Chondrocyte (in vitro differentiated cells): Measurements from ENCODE around the gene ZDHHC7. TPM values are rescaled to one million over a fixed set of nuclear protein-coding genes. Genes with fewer than 3 reads are reported as not detected.

ENCODE experiments used
- DNase-seq: peaks from one replicate; pipeline ENCODE4 v3.0.0; 2021; ENCODE audit warnings: mixed read lengths, low spot score
- H3K27ac Mint-ChIP-seq: one replicate; pipeline ENCODE4 v1.8.0; 2021; ENCODE audit warnings: mild to moderate bottlenecking, moderate library complexity, mixed read lengths; ENCODE audit not compliant: unreplicated experiment
- H3K27me3 Mint-ChIP-seq: 2 replicates; pipeline ENCODE4 v1.8.0; 2021; ENCODE audit warnings: low read depth, mixed read lengths
- H3K36me3 Mint-ChIP-seq: 2 replicates; pipeline ENCODE4 v1.8.0; 2021; ENCODE audit warnings: low read depth, mixed read lengths
- H3K4me1 Mint-ChIP-seq: 2 replicates; pipeline ENCODE4 v1.8.0; 2021; ENCODE audit warnings: low read depth, mild to moderate bottlenecking, mixed read lengths
- H3K4me3 Mint-ChIP-seq: one replicate; pipeline ENCODE4 v1.8.0; 2021; ENCODE audit warnings: mild to moderate bottlenecking, moderate library complexity, mixed read lengths; ENCODE audit not compliant: unreplicated experiment
- H3K9me3 Mint-ChIP-seq: 2 replicates; pipeline ENCODE4 v1.8.0; 2021; ENCODE audit warnings: low read depth, mixed read lengths
- total RNA-seq: library from RNA; stranded (reverse); gene quantifications from 3 replicates; pipeline ENCODE4 v1.2.1, GENCODE V29; 2021
- TF ChIP-seq, protein P1 (sequence below): fragments of 200-600 bp; sonication (generic); IDR thresholded peaks from 2 replicates; pipeline ENCODE4 v1.5.0; 2021; ENCODE audit warnings: antibody characterized with exemption, mild to moderate bottlenecking, moderate library complexity

Gene ZDHHC7
- total RNA-seq, 1 donor from 2014 or later, result 50.2 TPM

DNA sequence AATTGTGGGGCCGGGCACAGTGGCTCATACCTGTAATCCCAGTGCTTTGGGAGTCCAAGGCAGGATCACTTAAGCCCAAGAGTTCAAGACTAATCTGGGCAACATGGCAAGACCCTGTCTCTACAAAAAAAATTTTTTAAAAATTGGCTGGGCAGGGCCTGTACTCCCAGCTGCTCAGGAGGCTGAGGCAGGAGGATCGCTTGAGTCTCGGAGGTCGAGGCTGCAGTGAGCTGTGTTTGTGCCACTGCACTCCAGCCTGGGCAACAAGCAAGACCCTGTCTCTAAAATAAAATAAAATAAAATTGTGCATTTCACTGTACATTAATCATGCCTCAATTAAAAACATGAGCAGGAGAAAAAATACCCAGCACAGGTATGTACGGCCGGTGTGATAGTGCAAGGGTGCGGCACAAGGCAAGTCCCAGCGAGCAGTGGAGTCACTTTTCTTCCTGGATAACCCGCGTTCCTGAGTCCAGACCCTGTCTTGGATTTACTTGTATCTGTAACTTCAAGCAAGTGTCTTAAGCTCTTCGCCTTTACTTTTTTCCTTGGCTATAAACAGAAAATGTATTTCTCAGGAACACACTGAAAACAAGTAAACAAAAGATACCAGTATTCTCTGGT lies 11.4 kb downstream of the ZDHHC7 start:
- DNase-seq, result no peak
- H3K4me1 Mint-ChIP-seq, result peaks cover 82% of the 10 kb centered on the region
- no peak overlapping the region for H3K4me3 Mint-ChIP-seq
- TF ChIP-seq, protein P1, sequence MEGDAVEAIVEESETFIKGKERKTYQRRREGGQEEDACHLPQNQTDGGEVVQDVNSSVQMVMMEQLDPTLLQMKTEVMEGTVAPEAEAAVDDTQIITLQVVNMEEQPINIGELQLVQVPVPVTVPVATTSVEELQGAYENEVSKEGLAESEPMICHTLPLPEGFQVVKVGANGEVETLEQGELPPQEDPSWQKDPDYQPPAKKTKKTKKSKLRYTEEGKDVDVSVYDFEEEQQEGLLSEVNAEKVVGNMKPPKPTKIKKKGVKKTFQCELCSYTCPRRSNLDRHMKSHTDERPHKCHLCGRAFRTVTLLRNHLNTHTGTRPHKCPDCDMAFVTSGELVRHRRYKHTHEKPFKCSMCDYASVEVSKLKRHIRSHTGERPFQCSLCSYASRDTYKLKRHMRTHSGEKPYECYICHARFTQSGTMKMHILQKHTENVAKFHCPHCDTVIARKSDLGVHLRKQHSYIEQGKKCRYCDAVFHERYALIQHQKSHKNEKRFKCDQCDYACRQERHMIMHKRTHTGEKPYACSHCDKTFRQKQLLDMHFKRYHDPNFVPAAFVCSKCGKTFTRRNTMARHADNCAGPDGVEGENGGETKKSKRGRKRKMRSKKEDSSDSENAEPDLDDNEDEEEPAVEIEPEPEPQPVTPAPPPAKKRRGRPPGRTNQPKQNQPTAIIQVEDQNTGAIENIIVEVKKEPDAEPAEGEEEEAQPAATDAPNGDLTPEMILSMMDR, result no peak
- H3K9me3 Mint-ChIP-seq, result no peaks in the 10 kb centered on the region
- no peaks in the 10 kb centered on the region for H3K36me3 Mint-ChIP-seq
- H3K27me3 Mint-ChIP-seq, result no peaks in the 10 kb centered on the region
- peak overlapping the region; percentile 90 for H3K27ac Mint-ChIP-seq

DNA sequence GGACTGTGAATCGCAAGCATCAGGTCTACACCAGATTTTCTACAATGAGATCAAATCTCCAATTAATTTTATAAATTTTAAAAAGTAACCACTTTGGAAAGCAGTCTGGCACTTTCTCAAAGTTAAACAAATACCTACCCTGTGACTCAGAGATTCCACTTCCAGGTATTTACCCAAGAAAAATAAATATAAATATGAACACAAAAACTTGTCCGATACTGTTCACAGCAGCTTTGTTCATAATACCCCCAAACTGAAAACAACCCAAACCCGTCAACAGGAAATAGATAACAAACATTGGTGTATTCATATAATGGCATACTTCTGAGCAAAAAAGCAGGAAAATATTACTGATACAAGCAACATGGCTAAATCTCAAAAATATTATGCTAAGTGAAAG lies 12.1 kb downstream of the ZDHHC7 start:
- Mint-ChIP-seq H3K36me3 (no peaks in the 10 kb centered on the region), H3K4me1 (peaks cover 82% of the 10 kb centered on the region), H3K9me3 (no peaks in the 10 kb centered on the region), H3K27ac (peak overlapping the region; percentile 90), H3K4me3 (no peak overlapping the region), H3K27me3 (no peaks in the 10 kb centered on the region)
- no peak for DNase-seq
- TF ChIP-seq, protein P1, result no peak

DNA sequence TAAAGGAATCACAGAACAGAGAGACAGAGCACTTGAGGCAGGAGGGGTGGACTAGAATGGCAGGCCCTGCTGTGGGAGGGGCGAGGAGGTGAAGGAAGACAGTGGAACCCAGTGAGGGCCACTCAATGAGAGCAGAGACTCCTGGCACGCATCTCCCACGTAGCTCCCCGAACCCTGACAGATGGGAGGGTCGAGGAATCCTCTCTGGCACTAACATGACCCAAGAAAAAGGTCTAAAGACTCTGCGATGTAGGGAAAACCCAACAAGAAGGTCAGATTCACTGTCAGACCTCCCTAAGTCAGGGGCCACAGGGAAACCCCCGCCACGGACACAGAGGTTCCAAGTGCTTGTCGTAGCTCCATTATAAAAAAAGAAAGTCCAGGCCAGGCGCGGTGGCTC lies 15.0 kb downstream of the ZDHHC7 start:
- TF ChIP-seq, protein P1, result no peak
- H3K9me3 Mint-ChIP-seq, result no peaks in the 10 kb centered on the region
- H3K36me3 Mint-ChIP-seq, result peaks cover 2% of the 10 kb centered on the region
- no peak overlapping the region for H3K4me3 Mint-ChIP-seq
- H3K27ac Mint-ChIP-seq, result peak overlapping the region; percentile 100
- no peaks in the 10 kb centered on the region for H3K27me3 Mint-ChIP-seq
- no peak for DNase-seq
- H3K4me1 Mint-ChIP-seq, result peaks cover 74% of the 10 kb centered on the region

DNA sequence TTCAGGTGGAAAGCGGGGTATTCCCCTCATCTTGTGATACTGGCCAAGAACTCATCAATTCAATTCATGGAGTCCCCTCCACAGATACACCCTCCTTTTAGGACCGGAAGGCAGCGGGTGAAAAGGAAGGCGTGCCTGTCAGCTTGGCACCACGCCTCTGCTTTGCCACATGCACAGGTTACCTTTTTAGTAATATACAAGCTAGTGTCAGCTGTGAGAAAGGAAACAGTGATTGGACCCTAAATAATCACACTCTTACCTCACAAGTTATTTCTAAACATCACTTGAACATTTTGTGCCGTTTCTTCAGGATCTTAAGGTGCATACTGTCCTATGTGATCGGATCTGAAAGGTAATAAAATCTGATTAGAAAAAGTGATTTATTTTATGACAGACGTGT lies 15.7 kb downstream of the ZDHHC7 start:
- DNase-seq, result no peak
- no peaks in the 10 kb centered on the region for H3K9me3 Mint-ChIP-seq
- peaks cover 2% of the 10 kb centered on the region for H3K36me3 Mint-ChIP-seq
- H3K4me3 Mint-ChIP-seq, result no peak overlapping the region
- peaks cover 67% of the 10 kb centered on the region for H3K4me1 Mint-ChIP-seq
- peak overlapping the region; percentile 100 for H3K27ac Mint-ChIP-seq
- TF ChIP-seq, protein P1, result no peak
- no peaks in the 10 kb centered on the region for H3K27me3 Mint-ChIP-seq

- H3K27ac Mint-ChIP-seq, result peak overlapping the region; percentile 100
- no peak for DNase-seq
- TF ChIP-seq, protein P1, result no peak
- peaks cover 58% of the 10 kb centered on the region for H3K4me1 Mint-ChIP-seq
- H3K4me3 Mint-ChIP-seq, result no peak overlapping the region
- no peaks in the 10 kb centered on the region for H3K27me3 Mint-ChIP-seq
- H3K9me3 Mint-ChIP-seq, result no peaks in the 10 kb centered on the region
- H3K36me3 Mint-ChIP-seq, result peaks cover 14% of the 10 kb centered on the region
Measured at GRCh38 chr16:84993926-84994325, 17.4 kb downstream of the ZDHHC7 start.
